GM18498 (cell line): ENCODE data around the gene KCNMA1.

Experiments used
- ATAC-seq: cut with Tn5 transposase; IDR thresholded peaks from one replicate; pipeline ENCODE4 v1.9.1; 2021; ENCODE audit warnings: mild to moderate bottlenecking, moderate library complexity; ENCODE audit not compliant: unreplicated experiment

KCNMA1 gene

DNA sequence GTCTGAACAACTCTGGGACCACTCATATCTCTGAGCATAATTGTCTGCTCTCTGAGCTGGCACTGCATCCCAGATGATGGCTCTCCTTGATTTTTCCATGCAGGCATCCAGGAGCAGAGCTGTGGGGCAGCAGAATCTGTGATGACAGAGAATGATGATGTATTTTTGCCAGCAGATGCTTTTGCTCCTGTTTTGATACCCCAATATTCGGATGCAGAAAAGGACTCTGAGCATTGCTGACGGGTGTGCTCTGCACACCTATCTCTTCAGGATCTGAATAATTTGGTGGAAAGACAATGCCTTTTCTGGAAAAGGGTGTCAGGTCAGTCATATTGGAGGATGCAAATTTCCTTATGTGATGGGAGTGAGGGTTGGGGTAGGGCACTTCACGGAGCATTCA, 735.9 kb downstream of the KCNMA1 start:
- ATAC-seq: no peak

DNA sequence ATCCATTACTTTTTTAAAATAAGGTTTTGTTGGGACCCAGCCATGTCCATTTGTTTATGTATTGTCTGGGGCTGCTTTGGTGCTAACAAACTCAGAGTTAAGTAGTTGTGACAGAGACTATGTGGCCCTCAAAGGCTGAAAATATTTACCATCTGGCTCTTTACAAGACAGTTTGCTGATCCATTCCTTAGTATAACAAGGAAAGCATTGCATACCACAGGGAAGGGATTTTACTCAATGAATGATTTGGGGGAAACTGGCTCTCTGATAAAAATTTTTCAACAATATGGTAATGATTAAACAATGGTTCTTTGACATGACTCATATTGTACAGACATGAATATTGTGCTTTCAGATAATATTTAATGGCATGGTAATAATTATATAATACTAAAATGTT, 738.1 kb downstream of the KCNMA1 start:
- ATAC-seq: no peak

DNA sequence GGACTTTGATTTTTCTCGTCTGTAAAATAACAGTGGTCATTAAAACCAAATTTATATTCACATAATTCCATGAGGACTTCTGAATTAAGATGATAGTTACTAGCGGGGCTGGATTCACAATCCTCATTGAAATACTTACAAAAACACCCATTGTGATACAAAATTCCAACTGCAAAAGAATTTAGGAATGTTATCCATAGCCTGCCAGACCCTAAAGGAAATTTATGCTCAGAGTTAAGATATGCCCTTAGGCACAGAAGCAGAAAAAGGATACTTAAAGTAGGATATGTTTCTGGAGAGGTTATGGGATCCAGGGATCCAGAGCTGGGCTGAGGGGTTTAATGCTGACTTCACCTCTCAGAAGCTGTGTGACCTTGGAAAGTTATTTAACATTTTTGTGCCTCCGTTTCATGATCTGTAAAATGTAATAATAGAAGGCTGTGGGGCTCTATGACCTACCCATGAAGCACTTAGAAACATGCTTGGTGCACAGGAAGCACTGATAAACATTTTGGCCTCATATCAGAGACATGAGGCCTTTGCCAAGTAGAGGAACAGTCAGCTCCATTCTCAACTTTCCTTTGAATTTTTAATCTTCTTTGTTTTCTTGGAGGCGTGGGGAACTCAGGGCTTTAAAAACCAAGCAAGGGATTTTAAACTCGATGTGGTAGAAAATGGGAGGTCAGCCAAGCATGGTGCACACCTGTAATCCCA, 744.7 kb downstream of the KCNMA1 start:
- ATAC-seq: no peak

DNA sequence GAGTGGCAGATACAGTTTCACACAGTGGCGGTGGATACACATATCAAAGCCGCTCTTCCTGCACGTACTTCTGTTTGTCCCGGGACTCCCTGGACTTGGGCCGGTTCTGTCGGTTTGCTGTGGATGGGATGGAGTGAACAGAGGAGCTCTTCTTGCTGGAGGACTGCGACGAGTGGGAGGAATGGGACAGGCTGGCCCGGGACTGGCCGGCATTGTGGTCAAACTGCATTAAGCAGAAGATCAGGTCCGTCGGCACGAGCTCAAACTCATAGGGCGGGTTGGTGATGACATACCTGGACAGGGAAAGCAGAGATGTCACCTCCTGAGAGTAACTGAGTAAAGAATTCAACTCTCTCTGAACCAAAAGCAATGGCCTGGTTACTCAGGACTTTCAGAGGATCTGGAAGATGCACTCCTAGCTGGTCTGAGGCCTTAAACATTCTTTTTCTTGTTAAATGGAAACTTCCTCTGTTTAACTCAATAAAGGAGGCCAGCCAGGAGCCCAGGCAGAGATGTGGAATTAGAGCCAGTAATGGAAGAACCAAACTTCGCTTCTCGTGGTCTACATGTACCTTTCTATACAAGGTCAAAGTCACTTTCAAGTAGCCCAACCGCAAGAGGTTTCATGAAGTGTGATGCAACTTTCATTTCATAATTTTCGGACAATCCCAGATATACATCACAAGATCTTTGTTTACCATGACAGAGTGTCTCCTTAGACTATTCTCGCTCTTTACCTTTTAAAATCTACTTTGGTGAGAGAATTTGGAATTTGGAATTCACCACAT, 750.2 kb downstream of the KCNMA1 start:
- no peak for ATAC-seq

DNA sequence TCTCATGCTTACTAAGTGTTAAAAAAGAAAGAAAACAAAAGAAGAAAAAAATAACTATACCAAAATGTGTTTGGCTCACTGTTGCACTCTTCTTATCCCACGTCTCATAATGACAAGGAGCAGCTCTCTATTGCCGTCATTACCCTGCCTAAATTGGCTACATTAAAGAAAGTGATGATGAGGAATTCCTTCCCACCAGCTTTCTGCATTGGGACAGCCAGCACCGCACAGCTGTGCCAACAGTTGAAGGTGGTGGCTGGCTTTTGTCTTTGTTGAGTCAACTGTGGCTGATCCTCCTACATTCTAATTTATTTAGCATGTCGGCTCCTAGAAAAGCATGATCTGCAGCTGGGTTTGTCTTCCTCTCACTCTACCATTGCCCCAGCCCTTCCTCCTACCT, 751.8 kb downstream of the KCNMA1 start:
- ATAC-seq: no peak

DNA sequence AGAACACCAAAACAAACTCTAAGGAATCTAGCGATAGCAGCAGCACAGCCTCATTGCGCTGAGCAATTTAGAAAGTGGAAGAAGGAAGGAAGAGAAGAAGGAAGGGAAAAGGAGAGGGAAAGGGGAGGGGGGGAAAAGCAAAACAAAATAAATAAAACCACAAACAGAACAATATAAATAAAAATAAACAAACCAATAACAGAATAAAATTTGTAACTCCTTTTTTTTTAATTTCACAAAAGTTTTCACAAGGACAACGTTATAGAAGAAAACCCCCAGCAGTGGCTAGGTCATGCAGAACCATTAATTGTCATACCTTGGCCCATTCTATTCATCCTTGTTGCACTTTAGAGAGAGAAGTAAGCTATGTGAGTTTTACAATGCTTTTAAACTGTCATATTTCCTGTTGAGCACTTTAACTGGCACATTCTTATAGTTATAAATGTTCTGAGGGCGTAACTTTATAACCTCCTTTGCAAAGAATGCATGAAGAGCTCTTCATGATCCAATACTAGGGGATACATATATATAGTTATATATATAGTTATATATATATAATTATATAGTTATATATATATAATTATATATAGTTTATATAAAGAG, 752.8 kb downstream of the KCNMA1 start:
- ATAC-seq: no peak

DNA sequence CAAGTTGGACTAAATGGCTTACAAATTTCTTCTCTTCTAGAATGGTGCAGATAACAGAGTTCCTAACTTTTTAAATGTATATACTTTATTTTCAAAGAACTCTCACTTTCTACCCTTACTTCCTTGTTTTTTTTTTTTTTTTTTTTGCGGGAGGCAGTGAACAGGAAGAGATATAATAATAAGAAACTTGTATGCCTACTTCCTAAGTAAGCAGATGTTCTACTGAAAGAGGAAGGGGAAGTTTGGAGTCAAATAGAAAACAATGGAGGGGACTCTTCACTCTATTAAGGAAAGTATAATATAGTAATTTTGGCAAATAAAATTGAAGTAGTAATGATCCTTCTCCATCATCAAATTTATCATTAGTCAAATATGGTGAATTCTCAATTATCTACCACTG, 754.0 kb downstream of the KCNMA1 start:
- no peak for ATAC-seq

DNA sequence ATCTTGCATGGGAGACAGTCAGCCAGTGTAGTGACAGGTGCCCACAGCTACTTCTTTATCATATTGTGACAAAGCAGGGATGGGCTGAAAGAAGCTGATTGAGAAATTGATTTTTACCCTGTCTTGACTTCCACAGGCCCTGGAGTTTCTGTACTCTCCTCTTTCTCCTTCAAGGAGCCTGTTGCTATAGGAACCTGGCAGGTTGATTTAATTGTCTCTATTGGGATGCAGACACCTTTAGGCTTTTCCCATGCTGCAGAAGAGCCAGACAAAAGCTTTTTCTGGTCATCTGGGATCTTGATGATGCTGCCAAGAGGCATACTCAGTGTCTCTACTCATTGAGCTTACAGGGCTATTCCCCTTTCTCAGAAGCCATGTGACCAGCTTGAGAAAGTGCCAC, 754.8 kb downstream of the KCNMA1 start:
- no peak for ATAC-seq

DNA sequence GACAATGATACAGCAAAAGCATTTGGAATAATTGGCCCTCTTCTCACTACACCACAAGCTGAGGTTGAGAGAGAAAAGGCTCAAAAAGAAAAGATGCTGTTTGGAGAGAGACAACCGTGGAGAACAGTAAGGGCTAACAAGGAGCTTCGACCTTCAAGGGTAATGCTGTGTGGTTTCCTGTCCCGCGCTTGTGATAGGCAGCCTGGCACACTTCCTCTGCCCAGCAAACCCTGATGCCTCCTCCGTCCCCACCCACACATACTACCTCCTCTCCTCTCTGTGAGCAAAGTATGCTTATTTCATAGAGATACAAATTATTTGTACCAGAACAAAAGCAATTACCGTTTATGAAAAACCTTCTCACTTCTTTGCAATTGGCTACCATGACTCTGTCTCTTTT, 755.4 kb downstream of the KCNMA1 start:
- peak; percentile 75 for ATAC-seq

DNA sequence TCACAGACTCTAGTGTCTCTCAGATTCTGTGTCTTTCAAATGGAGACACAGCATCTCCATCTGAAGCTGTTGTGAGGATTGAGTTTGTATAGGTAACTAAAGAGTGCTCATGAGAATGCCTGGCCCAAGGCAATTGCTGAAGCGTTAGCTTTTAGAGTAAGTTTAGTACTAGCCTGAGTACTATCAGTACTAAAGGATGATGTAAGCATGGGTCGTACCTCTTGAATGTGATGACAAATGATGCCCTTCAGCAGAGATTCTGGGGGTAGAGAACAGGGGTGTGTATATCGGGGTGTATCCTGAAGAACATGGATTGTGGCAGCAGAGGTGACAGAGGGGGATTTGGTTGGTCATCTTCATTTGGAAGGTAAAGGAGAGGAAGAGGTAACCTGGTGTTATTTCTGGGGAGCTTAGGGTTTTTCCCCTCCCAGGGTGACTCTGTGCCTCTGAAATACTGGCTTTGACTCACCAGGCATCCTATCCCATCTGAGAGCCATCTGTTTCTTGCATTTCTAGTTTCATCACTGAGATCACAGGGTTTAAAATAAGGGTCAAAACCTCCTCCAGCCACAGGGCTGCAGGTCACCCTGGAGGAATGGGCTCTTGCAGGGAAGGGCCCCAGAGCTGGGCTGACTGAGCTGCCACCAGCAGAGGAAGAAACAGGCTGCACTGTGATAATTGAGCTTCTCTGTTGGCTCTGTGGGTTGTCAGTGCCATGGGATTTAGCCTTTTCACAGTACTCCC, 756.0 kb downstream of the KCNMA1 start:
- peak; percentile 79 for ATAC-seq

DNA sequence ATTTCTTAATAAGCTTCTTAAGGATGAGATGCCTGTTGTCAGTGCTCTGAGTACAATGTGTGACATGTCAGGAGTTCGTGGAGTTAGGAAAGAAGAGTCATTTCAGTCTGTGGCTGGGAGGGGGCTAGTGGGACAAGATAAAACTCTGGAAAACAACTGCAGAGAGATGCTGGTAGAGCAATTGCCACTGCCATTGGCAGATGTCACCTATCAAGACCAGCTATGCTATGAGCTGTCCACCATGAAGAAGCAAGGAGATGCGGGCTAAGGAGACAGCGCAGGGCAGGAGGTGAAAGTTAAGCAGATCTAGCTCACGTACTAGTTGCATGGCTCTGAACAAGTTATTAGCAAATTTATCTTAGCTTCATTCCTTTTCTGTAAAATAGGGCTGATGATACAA, 756.7 kb downstream of the KCNMA1 start:
- ATAC-seq: no peak

DNA sequence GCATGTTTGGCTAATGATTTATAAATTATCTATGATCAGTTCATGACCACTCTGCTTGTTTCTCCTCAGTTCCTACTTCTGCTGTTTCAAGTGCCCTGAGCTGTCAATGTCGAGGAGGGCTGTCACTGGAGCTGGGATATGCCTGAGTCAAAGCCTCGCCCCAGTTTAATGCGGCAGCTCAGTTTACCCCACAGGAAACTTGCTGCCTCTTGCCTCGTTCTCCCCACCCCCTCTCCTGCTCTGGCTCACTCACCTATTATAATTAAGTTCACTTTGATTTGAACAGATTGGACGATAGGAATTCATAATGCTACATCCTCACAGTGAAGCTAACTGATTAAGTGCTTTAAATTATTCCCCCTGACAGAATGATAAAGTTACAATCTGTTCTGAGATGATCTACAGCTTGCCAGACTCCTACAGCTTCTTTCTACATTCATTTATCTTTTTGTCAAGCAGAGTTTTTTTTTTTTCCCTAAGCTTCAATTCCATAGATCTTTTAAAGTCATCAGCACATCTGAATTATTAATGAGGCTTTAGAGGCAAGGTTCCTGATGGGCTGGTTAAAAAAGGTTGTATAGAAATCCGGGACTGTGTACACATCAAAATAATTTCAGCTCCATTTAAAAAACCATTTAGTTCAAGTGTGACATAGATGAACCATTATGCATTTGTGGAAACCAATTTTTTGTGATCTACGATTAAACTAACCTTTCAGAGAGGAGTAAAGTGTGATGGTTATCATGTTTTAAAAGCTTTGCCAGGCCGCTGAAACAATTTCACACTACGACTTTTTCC, 758.3 kb downstream of the KCNMA1 start:
- ATAC-seq: no peak

DNA sequence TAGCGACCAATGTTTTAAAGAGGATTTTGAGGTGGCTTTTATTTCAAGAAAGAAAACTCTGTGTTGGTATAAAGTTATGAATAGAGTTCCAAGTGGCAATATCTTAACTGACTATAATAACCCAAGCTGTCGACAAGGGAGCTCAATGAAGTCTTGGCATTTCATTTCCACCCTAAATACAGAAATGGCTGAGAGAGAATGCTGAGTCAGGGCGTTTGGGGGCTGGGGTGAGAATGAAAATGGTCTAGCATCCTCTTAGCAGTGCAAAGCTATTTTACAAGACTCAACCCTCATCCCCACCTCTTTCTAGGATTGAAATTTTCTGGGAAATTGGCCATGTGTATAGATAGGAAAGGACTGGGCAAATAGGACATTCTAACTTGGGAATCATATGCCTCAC, 759.1 kb downstream of the KCNMA1 start:
- no peak for ATAC-seq

DNA sequence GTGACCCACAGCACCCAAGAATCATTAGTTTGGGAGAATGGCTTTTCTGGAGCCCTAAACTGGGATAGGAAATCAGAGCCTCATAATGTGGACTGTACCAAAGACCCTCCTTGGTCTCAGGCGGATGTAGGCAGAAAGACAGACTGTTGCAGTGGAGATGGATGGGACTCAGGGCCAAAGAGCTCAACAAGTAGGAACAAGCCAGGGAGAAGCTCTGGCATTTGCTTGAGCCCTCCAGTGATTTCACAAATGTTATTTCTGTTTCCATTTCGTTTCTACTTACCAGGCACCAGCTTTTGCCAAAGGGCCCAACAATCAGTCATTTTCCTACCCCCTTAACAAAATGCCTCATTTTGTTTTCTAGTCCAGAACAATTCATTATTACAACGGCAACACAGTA, 762.7 kb downstream of the KCNMA1 start:
- no peak for ATAC-seq

DNA sequence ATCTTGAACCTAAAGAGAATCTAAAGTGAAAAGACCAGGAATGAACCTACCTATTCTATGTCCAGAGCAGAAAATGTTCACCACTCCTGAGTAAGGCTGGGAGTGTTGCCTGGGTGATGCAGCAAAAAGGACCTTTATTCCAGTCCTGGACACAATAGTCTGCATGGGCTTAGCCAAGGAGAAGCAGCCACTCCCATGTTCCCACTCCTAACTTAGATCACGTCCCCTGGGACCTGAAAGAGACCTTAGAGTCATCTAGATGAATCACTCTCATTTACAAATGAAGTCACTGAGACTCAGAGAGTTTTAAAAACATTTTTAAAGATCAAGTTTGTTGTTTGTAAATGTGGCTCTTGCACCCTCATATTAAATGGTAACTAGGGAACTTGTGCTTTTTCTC, 763.4 kb downstream of the KCNMA1 start:
- ATAC-seq: no peak

DNA sequence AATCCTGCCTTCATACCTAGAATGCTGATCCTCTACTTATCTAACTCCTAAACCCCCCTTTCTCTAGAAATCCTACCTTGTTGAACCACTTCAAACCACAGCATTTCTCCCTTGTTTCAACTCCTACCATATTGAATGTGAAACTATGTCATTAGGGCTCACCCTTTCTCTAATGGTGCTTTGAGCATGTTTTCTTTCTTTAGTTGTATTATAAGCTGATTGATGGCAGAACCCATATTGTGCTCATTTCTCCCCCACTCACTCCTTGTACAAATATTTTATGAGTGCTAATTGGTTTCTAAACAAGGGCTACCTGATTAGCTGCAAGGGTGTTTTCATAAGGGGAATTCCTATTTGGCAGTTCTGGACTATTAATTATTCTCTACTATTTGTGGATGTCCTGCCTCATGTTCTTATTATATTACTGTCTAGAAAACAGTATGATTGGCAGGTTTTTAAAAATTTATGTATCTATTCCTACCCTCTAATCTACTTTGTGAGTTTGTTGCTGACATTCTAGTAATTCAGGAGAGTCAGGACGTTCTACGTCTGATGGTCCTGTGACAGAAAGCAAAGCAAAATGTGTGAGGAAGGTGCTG, 765.8 kb downstream of the KCNMA1 start:
- no peak for ATAC-seq

DNA sequence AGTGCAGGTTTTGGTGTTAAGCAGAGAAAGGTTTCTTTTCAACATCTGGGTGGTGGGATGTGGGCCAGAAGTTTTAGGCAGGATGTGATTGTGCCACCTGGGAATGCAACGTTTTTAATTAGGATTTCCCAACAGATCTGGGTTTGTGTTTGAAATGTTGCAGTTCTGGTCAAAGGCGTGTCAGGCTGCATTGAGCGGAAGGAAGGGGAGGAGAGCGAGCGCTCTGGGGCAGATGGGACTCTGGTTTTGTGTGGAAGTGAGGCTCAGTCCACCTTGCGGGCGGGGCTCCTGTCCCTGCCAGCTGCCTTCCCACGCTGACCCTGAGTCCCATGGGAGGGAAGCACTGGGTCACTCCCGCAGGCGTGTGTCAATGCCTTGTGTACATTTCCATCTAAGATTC, 767.7 kb downstream of the KCNMA1 start:
- no peak for ATAC-seq

DNA sequence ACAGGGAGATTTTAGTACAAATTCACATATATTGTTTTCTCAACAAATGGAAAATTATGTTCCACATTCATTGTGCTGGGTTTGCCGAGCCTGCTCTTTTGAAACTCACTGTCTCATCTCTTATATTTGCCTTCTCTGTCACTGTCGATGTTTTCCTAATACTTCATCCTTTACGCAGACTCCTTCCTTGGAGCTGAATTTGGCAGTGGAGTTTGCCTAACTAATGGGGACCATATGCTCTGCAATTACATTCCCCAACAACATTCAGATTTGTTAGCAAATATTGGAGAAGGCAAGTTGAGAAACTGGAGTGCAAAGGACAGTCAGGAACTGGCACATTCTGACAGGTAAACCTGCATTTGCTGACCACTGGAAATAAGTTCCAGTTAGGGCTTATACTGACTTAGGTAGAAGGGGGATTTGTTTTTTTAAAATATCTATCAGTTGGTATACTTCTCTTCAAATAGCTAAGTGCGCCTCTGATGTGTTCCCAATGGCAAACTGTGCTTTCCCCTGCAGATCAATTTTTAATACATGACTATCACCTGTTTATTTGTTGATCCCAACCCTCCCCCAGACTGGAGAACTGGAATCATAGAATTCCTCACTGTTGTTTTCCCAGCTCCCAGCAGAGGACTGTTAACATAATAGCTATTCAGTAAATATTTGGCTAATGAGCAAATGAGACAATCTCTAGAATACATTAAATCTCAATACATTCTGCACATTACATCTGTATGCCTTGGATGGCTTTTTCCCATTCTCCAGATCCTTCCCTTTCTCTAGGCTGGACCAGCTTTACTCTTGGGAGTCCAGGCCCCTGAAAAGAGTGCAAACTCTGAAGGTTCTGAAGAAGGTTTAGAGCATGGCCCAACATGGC, 769.3 kb downstream of the KCNMA1 start:
- no peak for ATAC-seq

DNA sequence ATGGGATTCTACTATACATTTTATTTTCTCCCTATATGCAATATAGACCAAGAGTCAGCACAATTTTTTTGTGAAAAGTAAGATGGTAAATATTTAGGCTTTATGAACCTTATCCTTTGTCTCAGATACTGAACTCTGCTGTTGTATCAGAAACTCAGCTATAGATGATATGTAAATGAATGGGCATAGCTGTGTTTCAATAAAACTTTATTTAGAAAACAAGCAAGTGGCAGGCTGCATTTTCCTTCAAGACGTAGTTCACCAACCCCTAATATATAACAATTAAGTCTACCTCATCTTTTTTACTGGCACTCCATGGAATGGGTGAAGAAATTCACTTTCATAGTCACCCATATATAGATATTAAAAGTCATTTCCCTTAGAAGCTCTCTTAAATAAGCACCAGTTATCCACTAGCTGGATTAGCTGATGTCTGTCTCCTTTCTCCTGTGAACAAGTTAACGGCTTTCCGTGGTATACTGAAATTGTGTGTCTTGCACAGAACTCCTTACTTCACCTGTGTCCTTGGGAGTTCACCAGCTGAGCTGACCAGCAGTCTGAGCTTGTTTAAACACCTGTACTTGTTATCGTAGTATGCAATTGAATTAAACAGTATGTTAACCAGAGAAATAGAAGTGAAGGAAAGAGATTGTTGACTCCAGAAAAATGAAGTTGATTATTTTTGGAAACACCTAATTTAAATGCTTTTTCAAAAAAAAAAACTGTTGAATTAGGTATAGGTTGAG, 770.6 kb downstream of the KCNMA1 start:
- no peak for ATAC-seq
